NB4 (cell line): ENCODE results near the gene S100A9.

ENCODE experiments used
- CTCF ChIP-seq: IDR thresholded peaks from one replicate; pipeline ENCODE4 v1.5.1; 2012; ENCODE audit warnings: low read depth, low read length
- MAX ChIP-seq: IDR thresholded peaks from 2 replicates; pipeline ENCODE4 v1.6.1; 2011; ENCODE audit warnings: low read depth, low read length

GRCh38 chr1:153343811-153344717 lies 13.6 kb upstream of the S100A9 start:
- no peak for TF ChIP-seq MAX
- no peak for TF ChIP-seq CTCF
